Suppressor macrophage treated with lipopolysaccharide for 4 hours (primary cell): ENCODE results near the gene GNAI2.

Source experiments
- DNase-seq: peaks from one replicate; pipeline ENCODE4 v3.0.0-alpha.2; 2020

The GNAI2 gene

GRCh38 chr3:50235716-50236483 is at the start of gene GNAI2:
Gene GNAI2, plus strand, starts transcription at chr3:50236204. Its CDS starts 132 bp downstream, at chr3:50236336.
- peak; percentile 99 for DNase-seq

GRCh38 chr3:50187750-50188149 is 48.3 kb upstream of the GNAI2 start:
- no peak for DNase-seq

GRCh38 chr3:50189274-50189673 is 46.7 kb upstream of the GNAI2 start:
- peak; percentile 73 for DNase-seq

GRCh38 chr3:50189989-50190388 is 46.0 kb upstream of the GNAI2 start:
- no peak for DNase-seq

- peak; percentile 34 for DNase-seq
These were observed 44.9 kb upstream of the GNAI2 start, which contains the start of gene GNAT1 for GRCh38 chr3:50190936-50191660. Gene GNAT1, plus strand, starts transcription at chr3:50191610. Its CDS starts 116 bp downstream, at chr3:50191726.

GRCh38 chr3:50192124-50192523 is 43.9 kb upstream of the GNAI2 start:
- no peak for DNase-seq

- peak; percentile 73 for DNase-seq
These were observed 43.3 kb upstream of the GNAI2 start for GRCh38 chr3:50192689-50193141.

- no peak for DNase-seq
These were observed 42.7 kb upstream of the GNAI2 start for GRCh38 chr3:50193286-50193685.

- DNase-seq, result no peak
These were observed 42.3 kb upstream of the GNAI2 start for GRCh38 chr3:50193746-50194127.

GRCh38 chr3:50194128-50194902 is 41.7 kb upstream of the GNAI2 start:
- DNase-seq, result peak; percentile 49

- DNase-seq, result peak; percentile 12
These were observed 41.0 kb upstream of the GNAI2 start for GRCh38 chr3:50194903-50195500.

GRCh38 chr3:50195501-50196252 is 40.3 kb upstream of the GNAI2 start:
- DNase-seq, result no peak

- DNase-seq, result no peak
These were observed 39.7 kb upstream of the GNAI2 start for GRCh38 chr3:50196253-50196801.

- no peak for DNase-seq
These were observed 34.3 kb upstream of the GNAI2 start for GRCh38 chr3:50201573-50202315.

GRCh38 chr3:50202353-50203112 is 33.5 kb upstream of the GNAI2 start:
- no peak for DNase-seq

- DNase-seq, result no peak
These were observed 32.7 kb upstream of the GNAI2 start for GRCh38 chr3:50203113-50203808.

- no peak for DNase-seq
These were observed 31.9 kb upstream of the GNAI2 start for GRCh38 chr3:50203809-50204803.

- DNase-seq, result no peak
These were observed 31.1 kb upstream of the GNAI2 start, which contains the start of gene SLC38A3 for GRCh38 chr3:50204804-50205412. Gene SLC38A3, plus strand, starts transcription at chr3:50205271. Its CDS starts 8,929 bp downstream, at chr3:50214200.
